A673 (cell line): Measurements from ENCODE around the gene CXCL5. TPM values are rescaled to one million over a fixed set of nuclear protein-coding genes. Genes with fewer than 3 reads are reported as not detected.

Source experiments
- BruUV-seq: library from RNA; stranded (reverse); fragments of 400-500 nt; replicated peaks from 2 replicates; lab custom pipeline; 2021; lab: Mats Ljungman, UMichigan
- CTCF ChIA-PET: fragments of 300-600 bp; sonication (Branson Sonifier 250); formaldehyde crosslinking; loops from one replicate; lab custom pipeline; 2022; ENCODE audit warnings: antibody characterized with exemption; lab: Charles Lee
- POLR2A ChIA-PET: fragments of 300-600 bp; sonication (Branson Sonifier 250); formaldehyde crosslinking; loops from one replicate; lab custom pipeline; 2022; ENCODE audit warnings: antibody characterized with exemption; ENCODE audit not compliant: low non-redundant PET; lab: Charles Lee
- DNase-seq: peaks from one replicate; pipeline ENCODE4 v3.0.0-alpha.2; 2015; ENCODE audit warnings: low spot score
- H3K27ac ChIP-seq: fragments of 200-600 bp; sonication (generic); 2 replicates; pipeline ENCODE4 v1.5.1; 2016; ENCODE audit warnings: mixed run types, low read depth, mild to moderate bottlenecking, mixed read lengths, antibody characterized with exemption, low read length; ENCODE audit not compliant: poor library complexity, severe bottlenecking
- H3K27me3 ChIP-seq: fragments of 200-600 bp; sonication (generic); replicated peaks from 2 replicates; pipeline ENCODE4 v1.6.1; 2017; ENCODE audit warnings: mixed run types, low read depth, mild to moderate bottlenecking, mixed read lengths, antibody characterized with exemption, low read length; ENCODE audit not compliant: insufficient read depth, poor library complexity
- H3K36me3 ChIP-seq: fragments of 200-600 bp; sonication (generic); 2 replicates; pipeline ENCODE4 v1.6.1; 2016; ENCODE audit warnings: mixed run types, mild to moderate bottlenecking, mixed read lengths, antibody characterized with exemption, low read length; ENCODE audit not compliant: insufficient read depth, poor library complexity, severe bottlenecking
- H3K4me1 ChIP-seq: fragments of 200-600 bp; sonication (generic); 2 replicates; pipeline ENCODE4 v1.6.1; 2017; ENCODE audit warnings: mixed run types, mild to moderate bottlenecking, mixed read lengths, antibody characterized with exemption, low read length; ENCODE audit not compliant: insufficient read depth, poor library complexity, severe bottlenecking
- H3K4me3 ChIP-seq: fragments of 200-600 bp; sonication (generic); 2 replicates; pipeline ENCODE4 v1.5.1; 2016; ENCODE audit warnings: low read depth, mixed run types, mild to moderate bottlenecking, mixed read lengths, low read length; ENCODE audit not compliant: poor library complexity, severe bottlenecking
- H3K9me3 ChIP-seq: fragments of 200-600 bp; sonication (generic); 2 replicates; pipeline ENCODE4 v1.6.1; 2016; ENCODE audit warnings: mixed run types, low read depth, mild to moderate bottlenecking, mixed read lengths, antibody characterized with exemption, low read length; ENCODE audit not compliant: poor library complexity, severe bottlenecking
- EZH2 ChIP-seq: fragments of 200-600 bp; sonication (generic); IDR thresholded peaks from 2 replicates; pipeline ENCODE4 v1.6.1; 2017; ENCODE audit warnings: borderline replicate concordance, low read depth, mild to moderate bottlenecking, mixed read lengths, antibody characterized with exemption, low read length; ENCODE audit not compliant: poor library complexity, severe bottlenecking
- intact Hi-C: fragments of 100-400 bp; cut with micrococcal nuclease; formaldehyde crosslinking; loops from one replicate; pipeline ENCODE4 v1.10.0; 2022; ENCODE audit not compliant: unreplicated experiment
- total RNA-seq: library from RNA; stranded (reverse); gene quantifications from 2 replicates; pipeline ENCODE4 v1.2.3, GENCODE V29; 2021
- TF ChIP-seq, protein P1 (sequence below): fragments of 300-800, 200-600 bp; sonication (generic); conservative IDR thresholded peaks from 2 replicates; pipeline ENCODE4 v1.5.1; 2017; ENCODE audit warnings: low read depth, mild to moderate bottlenecking, antibody characterized with exemption, low read length, moderate library complexity, mixed read lengths

Gene CXCL5
- total RNA-seq, 1 experiment from 2014 or later = not detected

DNA sequence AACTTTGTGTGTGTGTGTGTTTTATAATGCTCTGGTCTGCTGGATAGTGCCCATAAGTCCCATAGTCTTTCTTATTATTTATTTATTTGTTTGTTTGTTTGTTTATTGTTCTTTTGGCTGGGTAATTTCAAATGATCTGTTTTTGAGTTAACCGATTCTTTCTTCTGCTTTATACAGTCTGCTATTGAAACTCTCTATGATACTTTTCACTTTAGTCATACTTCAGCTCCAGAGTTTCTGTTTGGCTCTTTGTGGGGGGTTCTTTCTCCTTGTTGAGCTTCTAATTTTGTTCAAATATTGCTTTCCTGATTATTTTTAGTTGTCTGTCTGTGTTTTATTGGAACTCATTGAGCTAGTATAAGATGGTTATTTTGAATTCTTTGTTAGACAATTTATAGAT, 30.0 kb upstream of the CXCL5 start:
- no peaks in the 10 kb centered on the region for H3K4me1 ChIP-seq
- no peaks in the 10 kb centered on the region for H3K27me3 ChIP-seq
- DNase-seq = no peak
- POLR2A ChIA-PET = no interaction called here
- TF ChIP-seq EZH2 = no peak
- TF ChIP-seq, protein P1, sequence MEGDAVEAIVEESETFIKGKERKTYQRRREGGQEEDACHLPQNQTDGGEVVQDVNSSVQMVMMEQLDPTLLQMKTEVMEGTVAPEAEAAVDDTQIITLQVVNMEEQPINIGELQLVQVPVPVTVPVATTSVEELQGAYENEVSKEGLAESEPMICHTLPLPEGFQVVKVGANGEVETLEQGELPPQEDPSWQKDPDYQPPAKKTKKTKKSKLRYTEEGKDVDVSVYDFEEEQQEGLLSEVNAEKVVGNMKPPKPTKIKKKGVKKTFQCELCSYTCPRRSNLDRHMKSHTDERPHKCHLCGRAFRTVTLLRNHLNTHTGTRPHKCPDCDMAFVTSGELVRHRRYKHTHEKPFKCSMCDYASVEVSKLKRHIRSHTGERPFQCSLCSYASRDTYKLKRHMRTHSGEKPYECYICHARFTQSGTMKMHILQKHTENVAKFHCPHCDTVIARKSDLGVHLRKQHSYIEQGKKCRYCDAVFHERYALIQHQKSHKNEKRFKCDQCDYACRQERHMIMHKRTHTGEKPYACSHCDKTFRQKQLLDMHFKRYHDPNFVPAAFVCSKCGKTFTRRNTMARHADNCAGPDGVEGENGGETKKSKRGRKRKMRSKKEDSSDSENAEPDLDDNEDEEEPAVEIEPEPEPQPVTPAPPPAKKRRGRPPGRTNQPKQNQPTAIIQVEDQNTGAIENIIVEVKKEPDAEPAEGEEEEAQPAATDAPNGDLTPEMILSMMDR = no peak
- no peaks in the 10 kb centered on the region for H3K9me3 ChIP-seq
- intact Hi-C loops = no loop called here
- H3K4me3 ChIP-seq = no peak overlapping the region
- BruUV-seq = no TSS peak
- CTCF ChIA-PET = no interaction called here
- no peaks in the 10 kb centered on the region for H3K36me3 ChIP-seq
- H3K27ac ChIP-seq = no peak overlapping the region

DNA sequence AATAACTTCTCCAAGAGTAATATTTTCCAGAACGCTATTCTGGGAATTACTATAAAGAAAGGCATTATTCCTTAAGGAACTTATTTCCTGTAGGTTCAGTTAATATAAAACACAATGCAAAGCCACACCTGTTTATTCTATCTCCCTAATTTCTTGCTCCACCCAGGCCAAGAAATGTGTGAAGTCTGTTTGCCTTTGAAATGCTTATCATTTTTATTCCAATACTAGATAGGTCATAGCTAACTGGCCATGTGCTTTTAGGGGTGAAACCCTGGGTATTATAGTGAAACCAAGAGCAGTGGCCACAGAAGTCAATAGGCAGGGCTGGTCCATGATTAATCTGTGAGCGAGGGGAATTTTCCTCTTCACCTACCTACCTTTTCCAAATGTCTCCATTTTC, 25.2 kb upstream of the CXCL5 start:
- BruUV-seq = no TSS peak
- H3K27me3 ChIP-seq = no peaks in the 10 kb centered on the region
- DNase-seq = no peak
- H3K36me3 ChIP-seq = no peaks in the 10 kb centered on the region
- no peaks in the 10 kb centered on the region for H3K4me1 ChIP-seq
- H3K4me3 ChIP-seq = no peak overlapping the region
- POLR2A ChIA-PET = no interaction called here
- H3K27ac ChIP-seq = no peak overlapping the region
- no peaks in the 10 kb centered on the region for H3K9me3 ChIP-seq
- intact Hi-C loops = no loop called here
- TF ChIP-seq, protein P1 = no peak
- TF ChIP-seq EZH2 = no peak
- CTCF ChIA-PET = no interaction called here

GRCh38 chr4:74021601-74022000, 23.1 kb upstream of the CXCL5 start:
- intact Hi-C loops = no loop called here
- no peaks in the 10 kb centered on the region for H3K9me3 ChIP-seq
- DNase-seq = no peak
- H3K4me1 ChIP-seq = no peaks in the 10 kb centered on the region
- no peaks in the 10 kb centered on the region for H3K27me3 ChIP-seq
- no TSS peak for BruUV-seq
- CTCF ChIA-PET = no interaction called here
- POLR2A ChIA-PET = no interaction called here
- no peaks in the 10 kb centered on the region for H3K36me3 ChIP-seq
- no peak overlapping the region for H3K27ac ChIP-seq
- H3K4me3 ChIP-seq = no peak overlapping the region
- TF ChIP-seq EZH2 = no peak

DNA sequence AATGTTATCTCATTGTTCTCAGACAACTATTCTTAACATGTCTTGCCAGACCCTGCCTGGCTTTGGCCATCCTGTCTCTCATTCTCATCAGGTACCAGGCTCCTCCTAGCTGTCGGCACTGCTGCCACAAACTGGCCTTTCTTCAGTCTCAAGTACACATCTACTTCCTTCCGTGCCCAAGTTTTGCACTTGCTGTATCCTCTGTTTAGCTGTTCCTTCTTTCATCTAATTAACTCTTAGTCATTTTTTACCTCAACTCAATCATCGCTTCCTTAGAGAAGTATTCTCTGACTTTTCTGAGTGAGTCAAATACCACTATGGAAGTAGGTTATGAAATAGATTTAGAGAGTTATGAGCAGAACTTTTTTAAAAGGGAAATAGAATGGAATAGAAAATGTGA, 20.3 kb upstream of the CXCL5 start:
- Histone ChIP-seq H3K9me3 (no peaks in the 10 kb centered on the region), H3K36me3 (no peaks in the 10 kb centered on the region), H3K27me3 (no peaks in the 10 kb centered on the region), H3K4me1 (no peaks in the 10 kb centered on the region), H3K4me3 (no peak overlapping the region), H3K27ac (no peak overlapping the region)
- TF ChIP-seq, protein P1 = no peak
- no peak for TF ChIP-seq EZH2
- no peak for DNase-seq
- POLR2A ChIA-PET = no interaction called here
- intact Hi-C loops = no loop called here
- CTCF ChIA-PET = no interaction called here
- BruUV-seq = no TSS peak
